HCT116 (cell line): ENCODE data around the gene ACLY. TPM values are rescaled to one million over a fixed set of nuclear protein-coding genes. Genes with fewer than 3 reads are reported as not detected.

Source experiments
- ATAC-seq: fragments of 200-7000 bp; cut with Tn5 transposase; 2 replicates; pipeline ENCODE4 v1.9.1; 2020; ENCODE audit warnings: mild to moderate bottlenecking, moderate library complexity
- Bru-seq: library from RNA; stranded (reverse); fragments of 400-500 nt; gene quantifications from one replicate; lab custom pipeline; 2021; lab: Mats Ljungman, UMichigan
- BruChase-seq, 2 experiments: library from RNA; stranded (reverse); fragments of 400-500 nt; gene quantifications; one replicate each; lab custom pipeline; 2021; lab: Mats Ljungman, UMichigan
- BruUV-seq: library from RNA; stranded (reverse); fragments of 400-500 nt; replicated peaks from 2 replicates; lab custom pipeline; 2021; lab: Mats Ljungman, UMichigan
- CTCF ChIA-PET: fragments of 300-600 bp; sonication (Branson Sonifier 250); formaldehyde crosslinking; loops from one replicate; lab custom pipeline; 2021; ENCODE audit warnings: antibody characterized with exemption; lab: Charles Lee
- POLR2A ChIA-PET: fragments of 300-600, 350-600 bp; sonication (Branson Sonifier 250); formaldehyde crosslinking; loops from one replicate; lab custom pipeline; 2021; ENCODE audit warnings: antibody characterized with exemption; lab: Charles Lee
- RAD21 ChIA-PET, 2 experiments: fragments of 300-600 bp; sonication (Branson Sonifier 250); formaldehyde crosslinking; loops; one replicate each; lab custom pipeline; 2023; ENCODE audit warnings: low total read pairs in 2 of 2; ENCODE audit not compliant: uncharacterized antibody in 2 of 2, unreplicated experiment in 2 of 2, low non-redundant PET in 1 of 2; lab: Charles Lee
- DNase-seq: peaks from one replicate; pipeline ENCODE4 v3.0.0-alpha.2; 2010; ENCODE audit warnings: low read depth, low spot score
- H2AFZ ChIP-seq: fragments of 200-600 bp; shearing (Covaris generic), sonication (generic); 2 replicates; pipeline ENCODE4 v1.6.1; 2017; ENCODE audit warnings: low read depth, mixed run types, mixed read lengths, antibody characterized with exemption, low read length; ENCODE audit not compliant: poor library complexity, severe bottlenecking
- H3K27ac ChIP-seq: 2 replicates; pipeline ENCODE4 v1.5.1; 2012; ENCODE audit warnings: low read depth, low read length
- H3K27me3 ChIP-seq: fragments of 200-600 bp; sonication (generic); 2 replicates; pipeline ENCODE4 v1.6.1; 2016; ENCODE audit warnings: mixed run types, low read length, mixed read lengths; ENCODE audit not compliant: insufficient read depth
- H3K36me3 ChIP-seq, 2 experiments: fragments of 200-500 bp in 1 of 2; fragments of 200-600 bp in 1 of 2; sonication (Bioruptor generic) in 1 of 2; sonication (generic) in 1 of 2; 2 replicates each; pipeline versions ENCODE4 v1.5.1 to v1.6.1; 2014 to 2016; ENCODE audit warnings: low read length in 2 of 2, inconsistent platforms in 1 of 2, mixed read lengths in 1 of 2, mixed run types in 1 of 2; ENCODE audit not compliant: insufficient read depth in 2 of 2, control insufficient read depth in 1 of 2
- H3K4me1 ChIP-seq, 2 experiments: fragments of 200-600 bp in 1 of 2; sonication (generic) in 1 of 2; 2 replicates each; pipeline versions ENCODE4 v1.5.1 to v1.6.1; 2012 to 2017; ENCODE audit warnings: low read length in 2 of 2, inconsistent platforms in 1 of 2, mild to moderate bottlenecking in 1 of 2, mixed read lengths in 1 of 2, mixed run types in 1 of 2, moderate library complexity in 1 of 2; ENCODE audit not compliant: insufficient read depth in 2 of 2, control insufficient read depth in 1 of 2
- H3K4me2 ChIP-seq: fragments of 200-600 bp; sonication (generic); 2 replicates; pipeline ENCODE4 v1.6.1; 2017; ENCODE audit warnings: mixed run types, low read length, mixed read lengths
- H3K4me3 ChIP-seq, 2 experiments: fragments of 200-600 bp in 1 of 2; sonication (generic) in 1 of 2; replicated peaks in 1 of 2; 2 replicates each; pipeline ENCODE4 v1.5.1; 2011 to 2016; ENCODE audit warnings: low read length in 2 of 2, control low read depth in 1 of 2, low read depth in 1 of 2, mild to moderate bottlenecking in 1 of 2, mixed read lengths in 1 of 2, mixed run types in 1 of 2
- H3K79me2 ChIP-seq: fragments of 200-600 bp; sonication (generic); 2 replicates; pipeline ENCODE4 v1.6.1; 2017; ENCODE audit warnings: mild to moderate bottlenecking, mixed run types, low read length, moderate library complexity, mixed read lengths; ENCODE audit not compliant: insufficient read depth
- H3K9ac ChIP-seq: fragments of 200-600 bp; sonication (generic); 2 replicates; pipeline ENCODE4 v1.6.1; 2016; ENCODE audit warnings: low read length, mixed read lengths
- H3K9me2 ChIP-seq: fragments of 200-600 bp; sonication (generic), shearing (Covaris generic); 2 replicates; pipeline ENCODE4 v1.6.1; 2017; ENCODE audit warnings: mixed run types, mild to moderate bottlenecking, moderate library complexity; ENCODE audit not compliant: insufficient read depth
- H3K9me3 ChIP-seq, 2 experiments: fragments of 200-500 bp in 1 of 2; fragments of 200-600 bp in 1 of 2; sonication (Bioruptor generic) in 1 of 2; sonication (generic) in 1 of 2; 2 replicates each; pipeline ENCODE4 v1.6.1; 2014 to 2017; ENCODE audit warnings: low read length in 2 of 2, mixed read lengths in 2 of 2, inconsistent platforms in 1 of 2, low read depth in 1 of 2, mild to moderate bottlenecking in 1 of 2, mixed run types in 1 of 2, moderate library complexity in 1 of 2; ENCODE audit not compliant: control insufficient read depth in 1 of 2, insufficient read depth in 1 of 2
- H4K20me1 ChIP-seq: fragments of 200-600 bp; sonication (generic), shearing (Covaris generic); 2 replicates; pipeline ENCODE4 v1.6.1; 2017; ENCODE audit warnings: mixed run types, mild to moderate bottlenecking, moderate library complexity; ENCODE audit not compliant: insufficient read depth
- CBX3 ChIP-seq: IDR thresholded peaks from 2 replicates; pipeline ENCODE4 v1.6.1; 2012; ENCODE audit warnings: low read depth
- EGR1 ChIP-seq: IDR thresholded peaks from 2 replicates; pipeline ENCODE4 v1.6.1; 2012; ENCODE audit warnings: low read depth
- ELF1 ChIP-seq: IDR thresholded peaks from 2 replicates; pipeline ENCODE4 v1.6.1; 2012; ENCODE audit warnings: low read depth, borderline replicate concordance
- JUND ChIP-seq: IDR thresholded peaks from 2 replicates; pipeline ENCODE4 v1.6.1; 2012
- POLR2A ChIP-seq: IDR thresholded peaks from 2 replicates; pipeline ENCODE4 v1.7.0; 2011; ENCODE audit warnings: borderline replicate concordance; ENCODE audit not compliant: insufficient read depth, insufficient read length; ENCODE audit errors: extremely low read depth
- POLR2AphosphoS5 ChIP-seq: IDR thresholded peaks from 2 replicates; pipeline ENCODE4 v1.6.1; 2011; ENCODE audit warnings: mild to moderate bottlenecking, low read depth, low read length, moderate library complexity
- SIN3A ChIP-seq: IDR thresholded peaks from 2 replicates; pipeline ENCODE4 v1.6.1; 2012; ENCODE audit warnings: low read depth
- SP1 ChIP-seq: IDR thresholded peaks from 2 replicates; pipeline ENCODE4 v1.6.1; 2012; ENCODE audit warnings: low read depth
- SRF ChIP-seq: IDR thresholded peaks from 2 replicates; pipeline ENCODE4 v1.6.1; 2012; ENCODE audit warnings: low read depth
- YY1 ChIP-seq: IDR thresholded peaks from 2 replicates; pipeline ENCODE4 v1.6.1; 2011; ENCODE audit warnings: low read length, low read depth, moderate library complexity, mild to moderate bottlenecking; ENCODE audit not compliant: insufficient replicate concordance; ENCODE audit errors: extremely low read depth
- ZFX ChIP-seq: fragments of 450-650 bp; IDR thresholded peaks from 2 replicates; pipeline ENCODE4 v1.6.1; 2017
- ZNF274 ChIP-seq: fragments of 200-500 bp; sonication (Bioruptor generic); IDR thresholded peaks from 2 replicates; pipeline ENCODE4 v1.6.1; 2014; ENCODE audit warnings: mild to moderate bottlenecking, low read depth, low read length, inconsistent platforms
- intact Hi-C: fragments of 100-400 bp; cut with micrococcal nuclease; formaldehyde crosslinking; loops from 2 replicates; pipeline ENCODE4 v1.10.0; 2022
- long read RNA-seq: library from polyadenylated mRNA; unstranded; transcript quantifications from one replicate; pipeline ENCODE4 v2.0.0, GENCODE V29; 2021; ENCODE audit not compliant: unreplicated experiment
- polyA plus RNA-seq: library from polyadenylated mRNA; unstranded; fragments of >200 nt; gene quantifications from 2 replicates; pipeline ENCODE4 v1.2.1, GENCODE V29; 2012; ENCODE audit warnings: missing spikeins
- total RNA-seq: library from RNA; stranded (reverse); gene quantifications from one replicate; pipeline ENCODE4 v1.2.1, GENCODE V29; 2021; ENCODE audit not compliant: unreplicated experiment
- TF ChIP-seq, protein P1 (sequence below): IDR thresholded peaks from 2 replicates; pipeline ENCODE4 v1.6.1; 2012; ENCODE audit warnings: low read depth

Gene ACLY
- total RNA-seq (222 TPM), Bru-seq, nascent RNA (percentile 73 among the genes with signal in this experiment), BruChase-seq, experiment 1, labeled RNA remaining after a 6-hour chase (percentile 92 among the genes with signal in this experiment), BruChase-seq, experiment 2, labeled RNA remaining after a 2-hour chase (percentile 85 among the genes with signal in this experiment)
- 107 and 120 TPM in 2 replicates for polyA plus RNA-seq
- long read RNA-seq, full-length matches to known transcripts = 313 of 516 reads
- long read RNA-seq, partial matches to known transcripts = 148 of 516 reads
- long read RNA-seq, other reads (novel, unspliced or antisense) = 55 of 516 reads

- Histone ChIP-seq H3K9ac (peak within 1 kb of the TSS; percentile 99), H4K20me1 (no peaks in the 10 kb centered on the region), H3K4me2 (peak within 1 kb of the TSS; percentile 100), H3K27ac (peak within 1 kb of the TSS; percentile 94), H3K36me3 (peaks cover 2 to 7% of the 10 kb centered on the region in 2 experiments; a peak in 2 of 4 replicates), H3K9me3 (no peaks in the 10 kb centered on the region), H3K4me1 (peaks cover 21 to 38% of the 10 kb centered on the region in 2 experiments), H3K4me3 (peak within 1 kb of the TSS; percentile 99), H3K79me2 (peaks cover 53% of the 10 kb centered on the region), H3K27me3 (no peaks in the 10 kb centered on the region), H3K9me2 (0 out of 2 replicates have a peak, but pooled peaks cover 3% of the 10 kb centered on the region), H2AFZ (peak within 1 kb of the TSS; percentile 1)
- peak; percentile 92 for ATAC-seq
- TF ChIP-seq CBX3 (no peak), ZNF274 (no peak), SRF (no peak), JUND (no peak), EGR1 (peak; percentile 52; the same call in 1 of the 2 replicates), SIN3A (no peak; the same call in 1 of the 2 replicates), POLR2A (peak; percentile 72), POLR2AphosphoS5 (peak; percentile 88), ELF1 (no peak; the same call in 1 of the 2 replicates), ZFX (no peak), YY1 (peak; percentile 75), SP1 (peak; percentile 93)
- TF ChIP-seq, protein P1, sequence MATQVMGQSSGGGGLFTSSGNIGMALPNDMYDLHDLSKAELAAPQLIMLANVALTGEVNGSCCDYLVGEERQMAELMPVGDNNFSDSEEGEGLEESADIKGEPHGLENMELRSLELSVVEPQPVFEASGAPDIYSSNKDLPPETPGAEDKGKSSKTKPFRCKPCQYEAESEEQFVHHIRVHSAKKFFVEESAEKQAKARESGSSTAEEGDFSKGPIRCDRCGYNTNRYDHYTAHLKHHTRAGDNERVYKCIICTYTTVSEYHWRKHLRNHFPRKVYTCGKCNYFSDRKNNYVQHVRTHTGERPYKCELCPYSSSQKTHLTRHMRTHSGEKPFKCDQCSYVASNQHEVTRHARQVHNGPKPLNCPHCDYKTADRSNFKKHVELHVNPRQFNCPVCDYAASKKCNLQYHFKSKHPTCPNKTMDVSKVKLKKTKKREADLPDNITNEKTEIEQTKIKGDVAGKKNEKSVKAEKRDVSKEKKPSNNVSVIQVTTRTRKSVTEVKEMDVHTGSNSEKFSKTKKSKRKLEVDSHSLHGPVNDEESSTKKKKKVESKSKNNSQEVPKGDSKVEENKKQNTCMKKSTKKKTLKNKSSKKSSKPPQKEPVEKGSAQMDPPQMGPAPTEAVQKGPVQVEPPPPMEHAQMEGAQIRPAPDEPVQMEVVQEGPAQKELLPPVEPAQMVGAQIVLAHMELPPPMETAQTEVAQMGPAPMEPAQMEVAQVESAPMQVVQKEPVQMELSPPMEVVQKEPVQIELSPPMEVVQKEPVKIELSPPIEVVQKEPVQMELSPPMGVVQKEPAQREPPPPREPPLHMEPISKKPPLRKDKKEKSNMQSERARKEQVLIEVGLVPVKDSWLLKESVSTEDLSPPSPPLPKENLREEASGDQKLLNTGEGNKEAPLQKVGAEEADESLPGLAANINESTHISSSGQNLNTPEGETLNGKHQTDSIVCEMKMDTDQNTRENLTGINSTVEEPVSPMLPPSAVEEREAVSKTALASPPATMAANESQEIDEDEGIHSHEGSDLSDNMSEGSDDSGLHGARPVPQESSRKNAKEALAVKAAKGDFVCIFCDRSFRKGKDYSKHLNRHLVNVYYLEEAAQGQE = no peak
- intact Hi-C loops = no loop called here
- ChIA-PET RAD21 (no interaction called here), POLR2A (interaction anchor here (1.7 to 3.1 kb wide), 2 partner anchors 10 to 12 kb away, joined by 3 to 38 read pairs; partner anchors contain the start of gene ODAD4), CTCF (interaction anchor here (1.2 to 1.4 kb wide), 2 partner anchors 12 to 132 kb away, joined by 3 to 5 read pairs; partner anchors contain the start of genes JUP and ODAD4)
- DNase-seq = peak; percentile 93
- TSS peak; percentile 68 for BruUV-seq
These were observed at the start of gene ACLY for GRCh38 chr17:41918314-41919164. ACLY (minus strand) TSS chr17:41918951; CDS start chr17:41913873, 5,078 bp downstream.
